HUES48 (cell line): ENCODE data around the gene COL5A1.

Source experiments
- H3K27ac ChIP-seq: one replicate; pipeline ENCODE4 v1.7.0; 2013; ENCODE audit warnings: low read depth, low read length, inconsistent platforms
- H3K27me3 ChIP-seq: 2 replicates; pipeline ENCODE4 v1.6.1; 2013; ENCODE audit warnings: mild to moderate bottlenecking, low read length; ENCODE audit not compliant: control insufficient read depth, insufficient read depth
- H3K36me3 ChIP-seq: 2 replicates; pipeline ENCODE4 v1.6.1; 2013; ENCODE audit warnings: low read length; ENCODE audit not compliant: control insufficient read depth, insufficient read depth
- H3K4me1 ChIP-seq: 2 replicates; pipeline ENCODE4 v1.6.1; 2013; ENCODE audit warnings: mild to moderate bottlenecking, low read length; ENCODE audit not compliant: control insufficient read depth, insufficient read depth
- H3K4me3 ChIP-seq: 2 replicates; pipeline ENCODE4 v1.5.1; 2013; ENCODE audit warnings: mild to moderate bottlenecking, low read depth, low read length
- H3K9ac ChIP-seq: 2 replicates; pipeline ENCODE4 v1.6.1; 2013; ENCODE audit warnings: mild to moderate bottlenecking, low read depth, low read length, moderate library complexity
- H3K9me3 ChIP-seq: 2 replicates; pipeline ENCODE4 v1.6.1; 2013; ENCODE audit warnings: low read length; ENCODE audit not compliant: control insufficient read depth, insufficient read depth

Gene COL5A1

DNA sequence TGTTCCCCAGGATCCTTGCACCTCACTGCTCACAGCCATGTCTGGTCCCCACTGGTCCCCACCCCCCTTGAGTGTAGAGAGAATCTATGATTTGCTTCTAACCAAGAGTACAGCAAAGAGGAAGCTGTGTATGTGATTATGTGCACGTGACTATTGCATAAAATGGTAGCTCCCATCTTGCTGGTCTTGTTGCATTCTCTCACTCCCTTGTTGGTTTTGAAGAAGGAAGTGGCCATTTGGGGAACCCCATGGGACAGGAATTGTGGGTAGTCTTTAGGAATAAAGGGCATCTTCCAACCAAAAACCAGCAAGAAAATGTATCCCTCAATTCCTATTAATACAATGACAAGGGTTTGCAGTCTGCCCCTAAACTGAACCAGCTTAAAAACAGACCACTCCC, 233.8 kb downstream of the COL5A1 start:
- Histone ChIP-seq H3K27ac (no peak overlapping the region), H3K9ac (no peak overlapping the region), H3K9me3 (no peaks in the 10 kb centered on the region), H3K27me3 (no peaks in the 10 kb centered on the region), H3K4me1 (no peaks in the 10 kb centered on the region), H3K36me3 (no peaks in the 10 kb centered on the region), H3K4me3 (no peak overlapping the region)

DNA sequence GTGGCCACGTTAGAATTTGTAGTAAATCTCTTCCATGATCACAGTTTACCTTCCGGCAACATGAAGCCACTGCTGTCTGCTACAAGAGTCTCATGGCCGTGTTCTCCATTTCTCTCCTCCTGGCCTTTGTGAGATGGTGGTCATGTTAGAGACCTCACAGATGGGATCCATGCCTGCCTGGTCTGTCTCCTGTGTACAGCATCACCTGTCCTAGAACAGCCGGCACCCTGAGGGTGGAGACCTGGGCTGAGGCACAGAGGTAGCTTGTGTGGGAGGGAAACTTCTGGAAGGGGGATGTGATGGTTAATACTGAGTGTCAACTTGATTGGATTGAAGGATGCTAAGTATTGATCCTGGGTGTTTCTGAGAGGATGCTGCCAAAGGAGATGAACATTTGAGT, 235.9 kb downstream of the COL5A1 start:
- no peak overlapping the region for H3K27ac ChIP-seq
- no peaks in the 10 kb centered on the region for H3K36me3 ChIP-seq
- H3K4me3 ChIP-seq, result no peak overlapping the region
- H3K9me3 ChIP-seq, result no peaks in the 10 kb centered on the region
- no peaks in the 10 kb centered on the region for H3K27me3 ChIP-seq
- H3K9ac ChIP-seq, result no peak overlapping the region
- no peaks in the 10 kb centered on the region for H3K4me1 ChIP-seq

DNA sequence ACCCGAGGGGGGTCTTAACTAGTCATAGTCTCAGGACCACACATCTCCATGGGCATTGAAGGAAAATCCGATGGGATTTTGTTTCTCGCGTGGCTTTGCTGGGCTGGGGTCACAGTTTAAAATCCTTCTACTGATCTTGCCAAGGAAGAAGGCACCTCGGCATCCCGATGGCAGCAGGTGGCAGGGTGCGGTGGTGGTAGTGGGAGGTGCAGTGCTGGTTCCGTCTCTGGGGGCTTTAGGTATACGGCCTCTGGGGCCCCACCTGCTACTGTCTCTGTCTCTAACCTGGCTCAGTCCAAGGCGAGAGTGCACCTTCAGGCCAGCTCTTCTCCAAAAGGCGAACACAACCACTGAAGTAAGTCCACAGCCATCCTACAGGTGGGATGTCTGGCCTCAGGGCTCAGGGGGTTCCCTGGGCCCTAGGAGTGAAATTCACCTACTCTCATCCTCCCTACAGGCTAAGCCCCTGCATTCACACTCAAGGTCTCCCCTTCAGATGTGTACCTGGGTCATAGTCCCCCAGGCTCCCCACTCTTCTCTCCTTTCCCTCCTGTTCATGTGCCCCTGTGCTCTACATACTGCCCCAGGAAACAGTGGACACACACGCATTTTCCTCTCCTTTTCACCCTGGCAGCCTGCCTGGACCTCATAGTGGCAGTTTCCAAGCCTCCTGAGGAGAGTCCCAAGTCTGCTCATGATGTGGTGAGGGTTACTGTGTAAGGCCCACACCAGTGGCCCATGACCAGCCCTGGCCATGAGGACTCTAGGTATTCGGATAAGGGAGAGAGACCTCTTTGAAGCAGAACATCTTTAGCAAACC, 238.3 kb downstream of the COL5A1 start:
- H3K4me1 ChIP-seq, result no peaks in the 10 kb centered on the region
- H3K4me3 ChIP-seq, result no peak overlapping the region
- no peaks in the 10 kb centered on the region for H3K9me3 ChIP-seq
- no peak overlapping the region for H3K9ac ChIP-seq
- H3K27me3 ChIP-seq, result no peaks in the 10 kb centered on the region
- no peak overlapping the region for H3K27ac ChIP-seq
- H3K36me3 ChIP-seq, result no peaks in the 10 kb centered on the region

GRCh38 chr9:134880484-134881312, 239.1 kb downstream of the COL5A1 start, which contains the start of gene FCN2:
TSS of gene FCN2 (plus strand) at chr9:134880810. CDS start at chr9:134880822, 12 bp downstream.
- H3K4me1 ChIP-seq, result no peaks in the 10 kb centered on the region
- no peak within 1 kb of the TSS for H3K4me3 ChIP-seq
- H3K9ac ChIP-seq, result no peak within 1 kb of the TSS
- no peaks in the 10 kb centered on the region for H3K27me3 ChIP-seq
- no peak within 1 kb of the TSS for H3K27ac ChIP-seq
- no peaks in the 10 kb centered on the region for H3K9me3 ChIP-seq
- H3K36me3 ChIP-seq, result no peaks in the 10 kb centered on the region

- H3K9ac ChIP-seq, result no peak overlapping the region
- no peaks in the 10 kb centered on the region for H3K27me3 ChIP-seq
- H3K36me3 ChIP-seq, result no peaks in the 10 kb centered on the region
- no peaks in the 10 kb centered on the region for H3K4me1 ChIP-seq
- no peak overlapping the region for H3K4me3 ChIP-seq
- no peaks in the 10 kb centered on the region for H3K9me3 ChIP-seq
- no peak overlapping the region for H3K27ac ChIP-seq
Observed at GRCh38 chr9:134881313-134881670, 239.7 kb downstream of the COL5A1 start.

GRCh38 chr9:134882204-134882785, 240.7 kb downstream of the COL5A1 start:
- Histone ChIP-seq H3K27ac (no peak overlapping the region), H3K27me3 (no peaks in the 10 kb centered on the region), H3K9ac (no peak overlapping the region), H3K4me1 (no peaks in the 10 kb centered on the region), H3K36me3 (no peaks in the 10 kb centered on the region), H3K9me3 (no peaks in the 10 kb centered on the region), H3K4me3 (no peak overlapping the region)

GRCh38 chr9:134883040-134883782, 241.6 kb downstream of the COL5A1 start:
- H3K36me3 ChIP-seq, result no peaks in the 10 kb centered on the region
- H3K27me3 ChIP-seq, result no peaks in the 10 kb centered on the region
- no peak overlapping the region for H3K9ac ChIP-seq

DNA sequence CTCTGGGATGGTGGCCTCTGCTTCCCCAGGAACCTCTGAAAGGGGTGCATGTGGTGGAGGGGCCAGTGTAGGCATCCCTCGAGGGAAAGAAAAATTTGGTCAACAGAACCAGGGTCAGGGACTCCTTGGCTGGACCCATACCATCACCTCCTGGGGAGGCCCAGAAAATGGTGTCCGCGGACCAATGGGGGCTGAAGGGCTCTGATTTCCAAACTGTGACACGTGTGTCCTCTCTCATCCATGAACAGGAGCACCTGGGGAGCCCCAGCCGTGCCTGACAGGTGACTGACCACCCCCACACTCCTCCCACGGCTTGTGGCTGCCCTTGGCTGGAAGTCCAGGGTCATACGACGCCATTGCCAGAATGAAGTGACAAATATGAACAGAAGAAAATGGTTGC, 242.9 kb downstream of the COL5A1 start:
- Histone ChIP-seq H3K27me3 (no peaks in the 10 kb centered on the region), H3K9me3 (no peaks in the 10 kb centered on the region), H3K4me3 (no peak overlapping the region), H3K9ac (no peak overlapping the region), H3K4me1 (no peaks in the 10 kb centered on the region), H3K27ac (no peak overlapping the region), H3K36me3 (no peaks in the 10 kb centered on the region)

More at GRCh38 chr9:134883040-134883782, 241.6 kb downstream of the COL5A1 start:
- Histone ChIP-seq H3K4me1 (no peaks in the 10 kb centered on the region), H3K4me3 (no peak overlapping the region), H3K9me3 (no peaks in the 10 kb centered on the region), H3K27ac (no peak overlapping the region)

DNA sequence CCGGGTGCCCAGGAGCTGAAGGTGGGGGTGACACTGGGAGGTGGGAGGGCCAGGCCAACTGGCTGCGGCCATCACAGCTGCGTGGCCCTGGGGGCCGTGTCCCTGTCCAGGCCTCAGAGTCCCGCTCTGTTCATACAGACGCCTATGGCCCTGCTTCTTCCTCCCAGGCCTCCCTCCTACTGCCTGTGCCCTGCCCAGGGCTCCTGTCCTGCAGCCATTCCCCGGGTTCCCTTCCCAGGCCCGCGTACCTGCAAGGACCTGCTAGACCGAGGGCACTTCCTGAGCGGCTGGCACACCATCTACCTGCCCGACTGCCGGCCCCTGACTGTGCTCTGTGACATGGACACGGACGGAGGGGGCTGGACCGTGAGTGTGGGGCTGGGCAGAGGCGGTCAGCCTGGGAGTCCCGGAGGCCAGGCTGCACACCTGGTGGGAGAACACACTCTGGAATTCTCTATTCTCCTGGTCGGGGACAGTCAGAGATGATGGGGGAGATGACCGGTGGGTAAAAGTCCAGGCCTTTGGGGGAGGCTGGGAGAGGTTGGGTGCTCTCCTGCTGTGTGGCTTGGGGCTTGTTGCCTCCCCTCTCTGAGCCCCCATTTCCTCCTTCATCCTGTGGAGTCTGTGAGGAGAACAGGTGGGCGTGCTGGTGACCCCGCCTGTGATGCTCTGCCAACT, 243.5 kb downstream of the COL5A1 start:
- Histone ChIP-seq H3K27me3 (no peaks in the 10 kb centered on the region), H3K9ac (no peak overlapping the region), H3K4me3 (no peak overlapping the region), H3K9me3 (no peaks in the 10 kb centered on the region), H3K4me1 (no peaks in the 10 kb centered on the region), H3K36me3 (no peaks in the 10 kb centered on the region), H3K27ac (no peak overlapping the region)

- Histone ChIP-seq H3K27ac (no peak overlapping the region), H3K27me3 (no peaks in the 10 kb centered on the region), H3K9me3 (no peaks in the 10 kb centered on the region), H3K9ac (no peak overlapping the region), H3K4me1 (no peaks in the 10 kb centered on the region), H3K36me3 (no peaks in the 10 kb centered on the region), H3K4me3 (no peak overlapping the region)
Observed at GRCh38 chr9:134885679-134886412, 244.2 kb downstream of the COL5A1 start.
